H9 (cell line): Measurements from ENCODE around the gene KIFC3. TPM values are rescaled to one million over a fixed set of nuclear protein-coding genes. Genes with fewer than 3 reads are reported as not detected.

Experiments
- DNase-seq: peaks from one replicate; pipeline ENCODE4 v3.0.0-alpha.2; 2017
- H2AFZ ChIP-seq: one replicate; pipeline ENCODE4 v1.6.1; 2013; ENCODE audit warnings: mild to moderate bottlenecking, low read length, control low read depth, moderate library complexity
- H2AK5ac ChIP-seq: 2 replicates; pipeline ENCODE4 v1.6.1; 2013; ENCODE audit warnings: low read length, control low read depth, mixed read lengths; ENCODE audit not compliant: insufficient read length
- H2BK120ac ChIP-seq: one replicate; pipeline ENCODE4 v1.6.1; 2013; ENCODE audit warnings: low read depth, mild to moderate bottlenecking, low read length, control low read depth, inconsistent platforms; ENCODE audit not compliant: poor library complexity, severe bottlenecking
- H2BK12ac ChIP-seq: 2 replicates; pipeline ENCODE4 v1.6.1; 2013; ENCODE audit warnings: low read length, control low read depth, mixed read lengths, low read depth; ENCODE audit not compliant: insufficient read length
- H2BK15ac ChIP-seq: 2 replicates; pipeline ENCODE4 v1.6.1; 2013; ENCODE audit warnings: low read depth, low read length, control low read depth
- H2BK20ac ChIP-seq: one replicate; pipeline ENCODE4 v1.6.1; 2013; ENCODE audit warnings: low read depth, mild to moderate bottlenecking, low read length, control low read depth, inconsistent platforms; ENCODE audit not compliant: poor library complexity, severe bottlenecking
- H2BK5ac ChIP-seq: 2 replicates; pipeline ENCODE4 v1.6.1; 2013; ENCODE audit warnings: low read length, control low read depth, mixed read lengths; ENCODE audit not compliant: insufficient read length
- H3K14ac ChIP-seq: 2 replicates; pipeline ENCODE4 v1.6.1; 2013; ENCODE audit warnings: low read length, control low read depth; ENCODE audit not compliant: insufficient read depth
- H3K18ac ChIP-seq: 2 replicates; pipeline ENCODE4 v1.6.1; 2013; ENCODE audit warnings: low read depth, mild to moderate bottlenecking, mixed read lengths, low read length, control low read depth; ENCODE audit not compliant: insufficient read length
- H3K23ac ChIP-seq: 2 replicates; pipeline ENCODE4 v1.6.1; 2013; ENCODE audit warnings: low read length, control low read depth, mixed read lengths, low read depth; ENCODE audit not compliant: insufficient read length
- H3K23me2 ChIP-seq: 2 replicates; pipeline ENCODE4 v1.6.1; 2013; ENCODE audit warnings: low read depth, mild to moderate bottlenecking, mixed read lengths, low read length, control low read depth; ENCODE audit not compliant: insufficient read length, poor library complexity, severe bottlenecking
- H3K27ac ChIP-seq: 2 replicates; pipeline ENCODE4 v1.5.1; 2013; ENCODE audit warnings: low read length, control low read depth, mixed read lengths, low read depth; ENCODE audit not compliant: insufficient read length
- H3K27me3 ChIP-seq: 2 replicates; pipeline ENCODE4 v1.6.1; 2013; ENCODE audit warnings: low read length, control low read depth, inconsistent platforms; ENCODE audit not compliant: insufficient read depth
- H3K4ac ChIP-seq: 2 replicates; pipeline ENCODE4 v1.6.1; 2013; ENCODE audit warnings: low read depth, mild to moderate bottlenecking, control low read depth, inconsistent platforms, low read length, moderate library complexity
- H3K4me1 ChIP-seq: 2 replicates; pipeline ENCODE4 v1.6.1; 2013; ENCODE audit warnings: low read length, control low read depth, inconsistent platforms; ENCODE audit not compliant: insufficient read depth
- H3K4me2 ChIP-seq: 2 replicates; pipeline ENCODE4 v1.6.1; 2013; ENCODE audit warnings: low read length, control low read depth, mixed read lengths; ENCODE audit not compliant: insufficient read length, insufficient read depth
- H3K56ac ChIP-seq: 2 replicates; pipeline ENCODE4 v1.6.1; 2013; ENCODE audit warnings: low read depth, mild to moderate bottlenecking, mixed read lengths, low read length, control low read depth; ENCODE audit not compliant: insufficient read length
- H3K79me1 ChIP-seq: 2 replicates; pipeline ENCODE4 v1.6.1; 2013; ENCODE audit warnings: low read depth, mild to moderate bottlenecking, moderate library complexity, low read length, control low read depth, inconsistent platforms; ENCODE audit not compliant: insufficient read depth, poor library complexity, severe bottlenecking
- H3K79me2 ChIP-seq: 2 replicates; pipeline ENCODE4 v1.6.1; 2013; ENCODE audit warnings: low read length, control low read depth, inconsistent platforms; ENCODE audit not compliant: insufficient read depth
- H3K9ac ChIP-seq: 2 replicates; pipeline ENCODE4 v1.6.1; 2013; ENCODE audit warnings: low read length, control low read depth, mixed read lengths; ENCODE audit not compliant: insufficient read length; ENCODE audit errors: extremely low read depth
- H3K9me3 ChIP-seq: one replicate; pipeline ENCODE4 v1.6.1; 2013; ENCODE audit warnings: low read depth, low read length, inconsistent platforms; ENCODE audit not compliant: control insufficient read depth
- H3T11ph ChIP-seq: one replicate; pipeline ENCODE4 v1.6.1; 2013; ENCODE audit warnings: mild to moderate bottlenecking, low read length, control low read depth, inconsistent platforms
- H4K20me1 ChIP-seq: one replicate; pipeline ENCODE4 v1.6.1; 2013; ENCODE audit not compliant: control insufficient read depth, insufficient read length, insufficient read depth
- H4K5ac ChIP-seq: 2 replicates; pipeline ENCODE4 v1.6.1; 2013; ENCODE audit warnings: low read depth, mild to moderate bottlenecking, mixed read lengths, low read length, control low read depth; ENCODE audit not compliant: insufficient read length
- H4K8ac ChIP-seq: replicated peaks from 2 replicates; pipeline ENCODE4 v1.6.1; 2013; ENCODE audit warnings: low read length, control low read depth, mixed read lengths, low read depth; ENCODE audit not compliant: insufficient read length
- H4K91ac ChIP-seq: 2 replicates; pipeline ENCODE4 v1.6.1; 2013; ENCODE audit warnings: low read depth, mild to moderate bottlenecking, moderate library complexity, mixed read lengths, low read length, control low read depth; ENCODE audit not compliant: insufficient read length
- H3K27ac Mint-ChIP-seq, 3 experiments: 2 replicates in 2 of 3; 3 replicates in 1 of 3; pipeline ENCODE4 v1.8.0; 2020 to 2021; ENCODE audit warnings: mixed read lengths in 3 of 3, mild to moderate bottlenecking in 1 of 3, moderate library complexity in 1 of 3
- H3K27me3 Mint-ChIP-seq: 2 replicates; pipeline ENCODE4 v1.8.0; 2021; ENCODE audit warnings: low read depth, mild to moderate bottlenecking, moderate library complexity, mixed read lengths
- H3K36me3 Mint-ChIP-seq, 3 experiments: 2 replicates in 2 of 3; 3 replicates in 1 of 3; pipeline ENCODE4 v1.8.0; 2020 to 2021; ENCODE audit warnings: low read depth in 3 of 3, mixed read lengths in 3 of 3; ENCODE audit not compliant: insufficient read depth in 1 of 3
- H3K4me1 Mint-ChIP-seq, 2 experiments: 2 replicates each; pipeline ENCODE4 v1.8.0; 2020; ENCODE audit warnings: mixed read lengths in 2 of 2
- H3K4me3 Mint-ChIP-seq, 2 experiments: 2 replicates in 1 of 2; 3 replicates in 1 of 2; pipeline ENCODE4 v1.8.0; 2020 to 2021; ENCODE audit warnings: mild to moderate bottlenecking in 2 of 2, mixed read lengths in 2 of 2, moderate library complexity in 1 of 2
- H3K9me3 Mint-ChIP-seq, 2 experiments: 2 replicates in 1 of 2; 3 replicates in 1 of 2; pipeline ENCODE4 v1.8.0; 2020; ENCODE audit warnings: mild to moderate bottlenecking in 2 of 2, mixed read lengths in 2 of 2, moderate library complexity in 1 of 2
- WGBS: extraction: QIAGEN DNeasy Blood & Tissue Kit; methylation state at CpG from one replicate; pipeline ENCODE4 v1.1.7; 2013; ENCODE audit warnings: missing lambda C conversion rate, low lambda C conversion rate, mixed read lengths; ENCODE audit not compliant: insufficient read length; ENCODE audit errors: extremely low coverage; 5-methylcytosine and 5-hydroxymethylcytosine counted together
- total RNA-seq: library from RNA; stranded (reverse); gene quantifications from 2 replicates; pipeline ENCODE4 v1.2.1, GENCODE V29; 2021
- TF ChIP-seq, protein P1 (sequence below): fragments of 200-600 bp; sonication (generic); conservative IDR thresholded peaks from 3 replicates; pipeline ENCODE4 v1.8.0; 2021; ENCODE audit warnings: antibody characterized with exemption, mild to moderate bottlenecking

The KIFC3 gene
- total RNA-seq, 1 experiment from 2014 or later: 5.0 TPM

DNA sequence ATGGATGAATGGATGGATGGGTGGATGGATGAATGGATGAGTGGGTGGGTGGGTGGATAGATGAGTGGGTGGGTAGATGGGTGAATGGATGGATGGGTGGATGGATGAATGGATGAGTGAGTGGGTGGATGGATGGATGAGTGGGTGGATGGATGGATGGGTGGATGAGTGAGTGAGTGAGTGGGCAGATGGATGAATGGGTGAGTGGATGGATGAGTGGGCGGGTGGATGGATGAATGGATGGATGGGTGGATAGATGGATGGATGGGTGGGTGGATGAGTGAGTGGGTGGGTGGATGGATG is 73.2 kb downstream of the KIFC3 start:
- no peaks in the 10 kb centered on the region for H3K23me2 ChIP-seq

More for the DNA sequence above, 73.2 kb downstream of the KIFC3 start:
- no peak overlapping the region for H2AFZ ChIP-seq
- no peak overlapping the region for H3K56ac ChIP-seq
- no peak for DNase-seq
- no peak overlapping the region for H3K27ac ChIP-seq
- no peak overlapping the region for H2AK5ac ChIP-seq
- no peaks in the 10 kb centered on the region for H3K9me3 ChIP-seq
- no CpG with 5 or more reads among the region's 1 CpG for whole genome bisulfite sequencing
- no peaks in the 10 kb centered on the region for H3K79me1 ChIP-seq
- no peak overlapping the region for H3K4ac ChIP-seq
- no peak overlapping the region for H3K9ac ChIP-seq
- H2BK5ac ChIP-seq: no peak overlapping the region
- peaks cover 0 to 5% (median 0%) of the 10 kb centered on the region in 3 experiments; a peak in 1 of 7 replicates for H3K36me3 Mint-ChIP-seq
- no peaks in the 10 kb centered on the region for H3K4me1 ChIP-seq
- H3K27me3 Mint-ChIP-seq: peaks cover 5% of the 10 kb centered on the region
- no peak overlapping the region for H3K23ac ChIP-seq
- peaks cover 0 to 7% of the 10 kb centered on the region in 2 experiments; a peak in 1 of 4 replicates for H3K4me1 Mint-ChIP-seq
- no peaks in the 10 kb centered on the region for H4K20me1 ChIP-seq
- H3K79me2 ChIP-seq: no peaks in the 10 kb centered on the region
- TF ChIP-seq, protein P1, sequence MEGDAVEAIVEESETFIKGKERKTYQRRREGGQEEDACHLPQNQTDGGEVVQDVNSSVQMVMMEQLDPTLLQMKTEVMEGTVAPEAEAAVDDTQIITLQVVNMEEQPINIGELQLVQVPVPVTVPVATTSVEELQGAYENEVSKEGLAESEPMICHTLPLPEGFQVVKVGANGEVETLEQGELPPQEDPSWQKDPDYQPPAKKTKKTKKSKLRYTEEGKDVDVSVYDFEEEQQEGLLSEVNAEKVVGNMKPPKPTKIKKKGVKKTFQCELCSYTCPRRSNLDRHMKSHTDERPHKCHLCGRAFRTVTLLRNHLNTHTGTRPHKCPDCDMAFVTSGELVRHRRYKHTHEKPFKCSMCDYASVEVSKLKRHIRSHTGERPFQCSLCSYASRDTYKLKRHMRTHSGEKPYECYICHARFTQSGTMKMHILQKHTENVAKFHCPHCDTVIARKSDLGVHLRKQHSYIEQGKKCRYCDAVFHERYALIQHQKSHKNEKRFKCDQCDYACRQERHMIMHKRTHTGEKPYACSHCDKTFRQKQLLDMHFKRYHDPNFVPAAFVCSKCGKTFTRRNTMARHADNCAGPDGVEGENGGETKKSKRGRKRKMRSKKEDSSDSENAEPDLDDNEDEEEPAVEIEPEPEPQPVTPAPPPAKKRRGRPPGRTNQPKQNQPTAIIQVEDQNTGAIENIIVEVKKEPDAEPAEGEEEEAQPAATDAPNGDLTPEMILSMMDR: no peak
- H2BK120ac ChIP-seq: no peak overlapping the region
- H2BK15ac ChIP-seq: no peak overlapping the region
- no peak overlapping the region for H3T11ph ChIP-seq
- H4K8ac ChIP-seq: no peak overlapping the region
- peaks cover 0 to 3% of the 10 kb centered on the region in 2 experiments; a peak in 3 of 5 replicates for H3K9me3 Mint-ChIP-seq
- no peak overlapping the region for H3K4me2 ChIP-seq
- H3K27me3 ChIP-seq: no peaks in the 10 kb centered on the region
- H2BK12ac ChIP-seq: no peak overlapping the region
- no peak overlapping the region for H3K14ac ChIP-seq
- no peak overlapping the region for H2BK20ac ChIP-seq
- H3K27ac Mint-ChIP-seq: no peak overlapping the region
- H4K91ac ChIP-seq: no peak overlapping the region
- no peak overlapping the region for H4K5ac ChIP-seq
- H3K4me3 Mint-ChIP-seq: no peak overlapping the region
- no peak overlapping the region for H3K18ac ChIP-seq
